HG02588 (cell line): ENCODE results near the gene CTDNEP1.

ENCODE experiments used
- ATAC-seq: cut with Tn5 transposase; IDR thresholded peaks from one replicate; pipeline ENCODE4 v1.9.1; 2021; ENCODE audit warnings: mild to moderate bottlenecking, moderate library complexity; ENCODE audit not compliant: unreplicated experiment

Gene CTDNEP1

DNA sequence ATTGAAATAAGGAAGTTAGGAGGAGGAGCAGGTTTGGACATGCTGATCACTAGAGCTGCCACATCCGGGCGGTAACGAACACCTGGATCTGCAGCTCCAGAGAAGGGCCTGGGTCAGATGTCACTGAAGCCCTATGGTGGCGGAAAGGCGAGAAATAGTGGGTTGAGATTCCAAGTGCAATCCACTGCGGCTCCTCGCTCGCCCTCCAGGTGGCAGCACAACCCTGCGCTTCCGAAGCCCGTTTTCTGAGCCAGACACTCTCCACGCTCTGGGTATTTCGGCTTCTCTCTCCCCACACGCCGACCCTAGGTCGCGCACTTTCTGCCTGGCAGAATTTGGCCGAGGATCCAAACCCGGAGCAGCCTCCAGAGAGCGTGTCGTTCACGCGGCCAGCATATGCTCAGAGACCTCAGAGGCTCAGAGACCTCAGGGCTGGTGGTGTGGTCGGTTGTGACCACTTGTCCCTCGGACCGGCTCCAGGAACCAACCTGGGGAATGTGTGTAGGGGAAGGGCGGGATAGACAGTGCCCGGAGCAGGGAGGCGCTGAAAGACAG, 29.1 kb upstream of the CTDNEP1 start:
- peak; percentile 49 for ATAC-seq

DNA sequence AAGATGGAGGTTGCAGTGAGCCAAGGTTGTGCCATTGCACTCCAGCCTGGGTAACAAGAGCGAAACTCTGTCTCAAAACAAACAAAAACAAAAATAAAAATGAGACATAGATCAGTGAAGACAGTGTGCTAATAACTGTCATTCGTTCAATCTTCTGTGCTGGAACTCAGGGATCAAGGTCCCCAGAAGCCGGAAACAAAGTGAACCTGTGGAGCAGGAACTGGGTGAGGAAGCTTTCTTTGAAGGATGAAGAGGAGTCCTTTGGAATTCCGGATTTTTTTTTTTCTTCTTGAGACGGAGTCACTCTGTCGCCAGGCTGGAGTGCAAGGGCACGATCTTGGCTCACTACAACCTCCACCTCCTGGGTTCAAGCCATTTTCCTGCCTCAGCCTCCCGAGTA, 27.9 kb upstream of the CTDNEP1 start:
- no peak for ATAC-seq

DNA sequence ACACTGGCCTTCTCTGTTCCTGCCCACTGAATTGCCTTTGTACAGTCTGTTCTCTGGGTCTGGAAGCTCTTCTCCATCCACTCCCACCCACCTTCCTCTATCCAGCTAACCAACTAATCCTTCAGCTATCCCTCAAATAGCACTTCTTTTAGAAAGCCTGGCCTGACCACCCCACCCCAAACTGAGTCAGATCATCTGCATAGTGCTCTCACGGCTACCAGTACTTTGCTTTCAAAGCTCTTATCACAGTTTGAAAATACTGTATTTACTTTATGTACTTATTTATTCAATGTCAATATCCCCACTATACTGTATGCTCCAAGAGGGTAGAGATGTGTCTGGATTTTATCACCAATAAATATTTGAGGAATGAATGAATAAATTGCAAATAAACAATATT, 15.2 kb upstream of the CTDNEP1 start:
- no peak for ATAC-seq

DNA sequence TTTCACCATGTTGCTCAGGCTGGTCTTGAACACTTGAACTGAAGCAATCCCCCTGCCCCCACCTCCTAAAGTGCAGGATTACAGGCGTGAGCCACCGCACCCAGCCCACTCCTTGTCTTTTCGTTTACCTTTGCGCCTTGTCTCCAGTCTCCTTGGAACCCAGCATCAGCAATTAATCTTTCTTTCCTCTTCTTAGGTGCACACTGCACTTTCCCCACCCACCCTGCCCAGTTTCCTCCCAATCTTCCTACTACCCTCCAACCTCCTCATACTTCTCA, 12.2 kb upstream of the CTDNEP1 start:
- no peak for ATAC-seq

DNA sequence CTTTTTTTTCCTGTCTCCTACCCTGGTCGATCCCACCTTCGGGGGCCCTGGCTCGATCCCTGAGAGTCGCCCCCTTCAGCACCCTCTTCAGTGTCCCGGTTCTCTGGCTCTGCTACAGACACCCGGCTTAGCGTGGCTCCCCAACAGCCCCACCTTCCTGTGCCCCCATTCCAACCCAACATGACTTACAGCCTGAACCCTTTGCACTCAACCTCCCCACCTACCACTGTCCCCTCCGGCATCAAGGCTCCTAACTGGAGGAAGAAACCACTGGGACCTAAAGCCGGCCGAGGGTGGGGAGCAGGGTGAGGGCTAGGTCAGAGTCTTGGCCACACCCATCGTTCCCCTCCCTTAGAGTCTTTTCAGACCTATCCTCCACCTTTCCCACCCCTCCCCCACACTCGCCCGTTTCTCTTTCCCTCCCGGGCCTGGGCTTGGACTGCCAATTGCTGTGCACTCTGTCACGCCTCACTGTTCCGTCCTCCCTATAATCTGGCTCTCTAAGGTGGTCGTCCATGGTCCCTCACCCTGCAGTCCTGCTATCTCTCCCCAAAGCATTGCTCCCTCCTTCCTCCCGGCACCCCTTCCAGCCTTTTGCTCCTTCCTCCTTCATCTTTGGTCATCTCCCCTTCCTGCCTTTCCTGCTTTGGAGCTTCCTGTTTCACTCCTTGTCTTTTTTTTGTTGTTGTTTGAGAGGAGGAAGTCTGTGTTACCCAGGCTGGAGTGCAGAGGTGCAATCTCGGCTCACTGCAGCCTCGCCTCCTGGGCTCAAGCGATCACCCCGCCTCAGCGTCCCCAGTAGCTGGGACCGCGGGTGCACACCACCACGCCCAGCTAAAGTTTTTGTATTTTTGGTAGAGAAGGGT, 11.6 kb upstream of the CTDNEP1 start:
- no peak for ATAC-seq

DNA sequence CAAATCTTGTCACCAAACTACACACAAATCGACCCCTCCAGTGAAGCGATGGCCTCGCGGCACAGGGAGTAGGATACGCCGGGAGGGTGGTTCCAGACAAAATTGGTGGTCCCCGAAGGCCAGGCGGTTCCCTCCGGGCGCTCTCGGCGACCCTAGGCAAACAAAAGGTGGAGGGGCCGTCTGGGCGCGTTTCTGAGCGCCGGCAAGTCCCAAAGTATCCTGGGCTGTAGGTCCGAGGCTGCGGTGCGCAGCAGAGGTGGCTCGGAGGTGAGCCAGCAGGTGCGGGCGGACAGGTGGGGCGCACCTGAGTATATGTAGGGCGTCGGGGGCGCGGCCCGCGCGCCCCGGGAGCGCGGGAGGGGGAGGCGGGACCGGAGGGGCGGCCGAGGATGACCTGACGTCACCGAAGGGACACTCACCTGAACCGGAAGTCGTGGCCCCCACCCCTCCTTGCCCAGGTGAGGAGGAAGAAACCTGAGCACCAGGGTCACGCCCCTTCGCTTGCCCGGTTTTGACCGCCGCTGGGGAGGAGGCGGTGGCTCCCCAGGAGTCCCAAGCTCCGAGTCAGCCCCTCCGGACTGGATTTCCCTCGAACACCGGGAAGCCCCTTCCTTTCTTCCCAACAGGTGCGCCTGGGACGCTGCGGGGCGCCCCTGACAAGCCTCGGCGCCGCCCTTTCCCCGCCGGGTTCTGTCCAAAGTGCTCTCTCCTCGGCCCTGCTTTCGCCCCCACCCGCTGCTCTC, 10.8 kb upstream of the CTDNEP1 start, which contains the start of gene CLDN7:
Gene CLDN7, minus strand, starts transcription at position 287 of the 743 bp plus-strand sequence. CDS start 435 bp downstream, outside the sequence.
- no peak for ATAC-seq

DNA sequence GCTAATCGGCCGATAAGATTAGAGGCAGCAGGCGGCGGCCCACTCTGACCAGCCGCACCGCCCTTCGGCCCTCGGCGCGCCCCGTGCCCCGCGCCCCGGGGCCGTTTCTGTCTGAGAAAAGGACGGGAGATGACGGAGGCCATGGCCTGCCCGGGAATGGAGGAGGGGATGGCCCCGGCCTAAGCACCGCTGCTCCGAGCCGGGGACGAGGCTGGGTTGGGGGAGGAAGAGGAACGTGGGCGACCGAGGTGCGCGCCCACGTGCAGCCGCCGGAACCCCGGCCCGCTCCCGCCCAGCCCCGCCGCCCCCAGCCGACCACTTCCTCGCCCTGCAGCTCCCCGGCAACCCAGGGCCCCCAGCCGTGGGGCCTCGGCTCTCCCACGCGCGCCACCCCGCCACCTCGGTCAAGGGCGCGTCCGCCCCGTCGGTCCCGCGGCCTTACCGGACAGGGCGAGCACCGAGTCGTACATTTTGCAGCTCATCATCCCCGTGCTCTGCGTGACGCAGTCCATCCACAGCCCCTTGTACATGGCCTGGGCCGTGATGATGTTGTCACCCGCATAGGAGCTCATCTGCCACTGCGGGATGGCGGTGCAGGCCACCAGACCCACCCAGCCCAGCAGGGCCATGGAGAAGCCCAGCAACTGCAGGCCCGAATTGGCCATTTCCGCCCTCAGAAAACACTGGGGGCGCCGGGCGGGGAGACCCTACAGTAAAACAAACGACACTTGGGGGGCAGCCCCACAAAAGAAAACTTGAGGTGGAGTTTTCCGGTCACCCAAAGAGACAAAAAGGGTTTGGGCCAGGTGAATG, 10.1 kb upstream of the CTDNEP1 start:
- ATAC-seq: no peak

DNA sequence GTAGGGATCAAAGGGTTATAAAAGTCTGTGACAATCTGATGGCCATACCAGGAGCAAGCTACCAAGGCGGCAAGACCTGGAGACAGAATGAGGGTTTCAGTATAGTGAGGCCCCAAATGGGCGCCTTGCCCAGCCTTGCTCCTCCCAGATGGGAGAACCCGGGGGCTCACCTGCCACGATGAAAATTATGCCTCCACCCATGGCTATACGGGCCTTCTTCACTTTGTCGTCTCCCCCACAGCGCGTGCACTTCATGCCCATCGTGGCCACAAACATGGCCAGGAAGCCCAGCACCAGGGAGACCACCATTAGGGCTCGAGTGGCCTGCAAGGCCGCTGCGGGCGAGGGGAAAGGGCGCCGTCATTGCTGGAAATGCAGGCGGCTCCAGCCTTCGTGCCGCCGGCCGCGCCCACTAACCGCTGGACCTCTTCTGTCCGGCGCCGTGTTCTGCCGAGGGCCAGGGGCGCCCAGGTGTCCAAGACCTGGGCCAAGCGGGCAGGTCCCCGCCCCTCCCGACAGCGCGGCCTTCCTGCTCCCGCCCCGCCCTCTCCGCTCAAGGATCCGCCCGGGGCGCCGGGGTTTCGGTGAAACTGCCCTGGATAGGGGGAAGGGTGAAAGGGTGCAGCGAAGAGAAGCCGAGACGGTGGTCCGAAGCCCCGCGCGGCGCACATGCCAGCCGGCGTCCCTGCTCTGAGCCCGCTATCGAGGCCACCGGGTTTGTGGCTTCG, 9.3 kb upstream of the CTDNEP1 start:
- ATAC-seq: no peak

DNA sequence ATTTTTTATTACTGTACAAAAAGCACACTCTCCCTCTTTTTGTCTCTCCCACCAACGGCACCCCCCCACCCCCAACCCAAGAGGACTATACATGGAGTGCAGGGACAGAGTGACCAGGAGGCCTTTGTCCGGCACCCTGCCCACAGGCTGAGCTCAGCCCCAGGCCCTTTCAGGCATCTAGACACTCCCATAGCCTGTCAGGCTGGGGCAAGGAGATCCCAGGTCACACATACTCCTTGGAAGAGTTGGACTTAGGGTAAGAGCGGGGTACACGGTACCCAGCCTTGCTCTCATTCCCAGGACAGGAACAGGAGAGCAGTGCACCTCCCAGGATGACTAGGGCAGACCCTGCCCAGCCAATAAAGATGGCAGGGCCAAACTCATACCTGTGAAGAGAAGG, 8.6 kb upstream of the CTDNEP1 start:
- no peak for ATAC-seq

DNA sequence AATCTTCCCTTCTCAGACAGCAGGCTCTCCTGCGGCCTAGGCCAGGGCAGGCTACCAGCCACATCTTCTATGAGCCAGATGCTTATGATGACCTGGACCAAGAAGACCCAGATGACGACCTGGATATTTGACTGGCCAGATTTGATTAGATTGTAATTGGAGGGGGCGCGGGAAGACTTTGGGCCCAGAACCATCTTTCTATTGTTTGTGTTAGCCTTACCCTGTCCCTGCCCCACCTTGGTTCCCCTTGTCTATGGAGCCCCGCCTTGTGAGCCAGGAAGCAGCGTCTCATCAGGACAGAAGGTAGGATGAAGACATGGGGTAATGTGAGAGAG, 8.0 kb upstream of the CTDNEP1 start:
- no peak for ATAC-seq

DNA sequence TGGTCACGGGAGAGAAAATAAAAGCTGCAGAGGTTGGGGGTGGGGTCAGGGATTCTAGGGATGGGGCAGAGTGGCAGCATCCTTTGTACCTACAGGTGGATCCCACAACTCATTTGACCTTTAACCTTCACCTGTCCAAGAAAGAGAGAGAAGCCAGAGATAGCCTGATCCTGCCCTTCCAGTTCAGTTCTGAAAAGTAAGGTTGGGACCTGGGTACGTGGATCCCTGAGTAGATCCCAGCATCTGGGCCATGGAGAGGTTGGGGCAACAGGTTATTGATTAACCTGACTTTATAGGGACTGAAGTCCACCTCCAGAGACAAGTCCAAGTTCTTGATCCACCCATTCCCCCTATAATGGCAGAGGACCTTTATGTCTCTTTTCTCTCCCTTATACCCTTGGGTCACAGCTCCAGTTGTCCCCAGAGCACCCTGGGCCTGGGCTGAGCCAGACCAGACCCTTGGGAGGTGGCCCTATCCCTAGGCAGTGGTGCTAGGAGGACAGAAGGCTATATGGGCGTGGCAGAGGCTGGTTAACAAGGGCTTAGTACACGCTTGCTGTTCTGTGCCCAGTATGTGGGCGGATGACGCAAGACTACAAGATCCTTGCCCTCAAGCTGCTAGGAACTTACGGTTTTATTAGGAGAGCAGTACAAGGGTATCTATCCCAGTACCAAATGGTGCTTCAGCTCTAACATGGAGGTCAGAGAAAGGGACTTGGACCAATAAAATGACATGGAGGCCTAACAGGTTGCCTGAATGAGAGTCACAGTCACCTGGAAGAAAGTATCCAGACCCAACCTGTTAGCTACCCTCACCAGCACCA, 7.4 kb upstream of the CTDNEP1 start:
- no peak for ATAC-seq

DNA sequence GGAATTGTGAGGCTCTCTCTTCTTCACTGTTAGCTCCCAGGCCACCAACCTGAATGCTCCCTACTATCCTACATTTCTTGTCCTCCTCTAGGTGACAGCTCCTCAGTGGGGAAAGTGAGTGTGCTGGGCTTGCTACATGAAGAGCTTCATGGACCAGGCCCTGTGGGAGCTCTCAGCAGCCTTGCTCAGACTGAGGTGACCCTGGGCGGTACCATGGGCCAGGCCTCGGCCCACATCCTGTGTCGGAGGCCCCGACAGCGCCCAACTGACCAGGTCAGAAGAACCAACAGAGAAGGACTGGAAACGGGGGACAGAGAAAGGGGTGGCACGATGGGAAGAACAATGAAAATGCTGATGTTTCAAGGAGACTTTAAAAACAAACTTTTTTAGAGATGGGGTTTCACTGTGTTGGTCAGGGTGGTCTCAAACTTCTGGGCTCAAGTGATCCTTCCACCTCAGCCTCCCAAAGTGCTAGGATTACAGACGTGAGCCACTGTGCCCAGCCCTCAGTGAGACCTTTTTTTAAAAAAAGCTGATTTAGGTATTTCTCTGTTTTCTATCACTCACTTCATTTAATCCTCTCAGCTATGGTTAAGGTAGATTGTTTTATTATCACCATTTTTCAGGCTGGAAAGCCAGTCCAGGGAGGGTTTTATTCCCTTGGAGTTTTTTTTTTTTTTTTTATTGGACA, 5.4 kb upstream of the CTDNEP1 start:
- no peak for ATAC-seq

DNA sequence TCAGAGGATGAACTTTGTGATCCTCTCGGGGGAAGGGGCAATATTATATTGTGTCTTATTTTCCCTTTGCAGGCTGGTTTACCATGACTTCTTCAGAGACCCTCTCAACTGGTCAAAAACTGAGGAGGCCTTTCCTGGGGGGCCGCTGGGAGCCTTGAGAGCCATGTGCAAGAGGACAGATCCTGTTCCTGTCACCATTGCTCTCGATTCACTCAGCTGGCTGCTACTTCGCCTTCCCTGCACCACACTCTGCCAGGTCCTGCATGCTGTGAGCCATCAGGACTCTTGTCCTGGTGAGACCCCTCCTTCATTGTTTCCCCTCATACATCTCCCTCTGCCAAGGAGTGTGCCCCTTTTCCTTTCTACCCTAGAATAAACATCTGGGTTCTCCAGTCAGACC, 3.0 kb upstream of the CTDNEP1 start:
- ATAC-seq: no peak

DNA sequence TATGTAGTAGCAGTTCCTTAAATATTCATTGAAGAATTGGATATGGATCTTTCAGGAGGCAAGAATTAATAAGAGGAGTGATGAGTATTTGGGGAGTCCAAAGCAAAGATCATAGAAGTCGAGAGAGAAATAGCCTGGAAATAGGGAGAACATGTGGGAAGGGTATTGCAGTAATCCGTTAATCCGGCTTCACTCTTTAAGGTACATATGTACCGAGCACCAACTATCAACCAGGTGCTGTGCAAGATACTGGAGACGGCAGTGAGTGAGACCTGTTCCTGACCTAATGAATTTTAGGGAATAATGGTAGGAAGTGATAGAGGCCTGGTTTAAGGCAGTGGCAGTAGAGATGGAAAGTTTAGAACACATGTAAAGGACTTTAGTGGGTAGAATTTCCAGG, 1.5 kb upstream of the CTDNEP1 start:
- ATAC-seq: no peak

DNA sequence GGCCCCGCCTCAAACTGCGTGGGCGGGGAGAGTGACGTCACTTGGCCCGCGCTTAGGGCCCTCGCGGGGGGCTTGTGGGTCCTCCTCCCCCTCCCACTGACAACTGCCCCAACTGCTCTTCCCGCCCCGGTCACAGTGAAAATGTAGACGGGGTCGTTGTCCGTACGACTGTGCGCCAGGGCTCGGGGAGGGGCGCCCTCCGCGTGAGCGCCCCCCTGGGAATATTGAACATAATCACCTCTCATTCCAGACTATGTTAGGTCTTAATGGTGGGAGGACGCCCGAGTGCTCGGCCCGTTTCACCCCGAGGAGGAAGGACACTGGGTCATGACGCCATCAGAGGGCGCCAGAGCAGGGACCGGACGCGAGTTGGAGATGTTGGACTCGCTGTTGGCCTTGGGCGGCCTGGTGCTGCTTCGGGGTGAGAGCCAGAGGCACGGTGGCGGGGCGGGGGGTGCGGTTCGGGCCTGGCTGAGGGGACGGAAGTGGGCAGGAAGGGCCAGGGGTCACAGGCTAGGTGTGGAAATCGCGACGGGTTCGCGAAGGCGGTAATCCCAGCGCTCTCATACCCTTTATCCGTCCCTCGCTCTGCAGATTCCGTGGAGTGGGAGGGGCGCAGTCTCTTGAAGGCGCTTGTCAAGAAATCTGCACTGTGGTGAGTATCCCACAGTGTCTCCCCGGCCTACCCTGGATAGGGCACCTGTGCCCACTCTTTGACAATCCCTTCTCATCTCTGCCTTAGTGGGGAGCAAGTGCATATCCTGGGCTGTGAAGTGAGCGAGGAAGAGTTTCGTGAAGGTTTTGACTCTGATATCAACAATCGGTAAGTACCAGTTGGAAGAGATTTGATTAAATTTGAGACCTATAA, 876 bp upstream of the CTDNEP1 start, which contains the start of gene ELP5:
Gene ELP5, plus strand, starts transcription at position 40 of the 868 bp plus-strand sequence. Its CDS starts 336 bp downstream, at position 376.
- peak; percentile 43 for ATAC-seq

DNA sequence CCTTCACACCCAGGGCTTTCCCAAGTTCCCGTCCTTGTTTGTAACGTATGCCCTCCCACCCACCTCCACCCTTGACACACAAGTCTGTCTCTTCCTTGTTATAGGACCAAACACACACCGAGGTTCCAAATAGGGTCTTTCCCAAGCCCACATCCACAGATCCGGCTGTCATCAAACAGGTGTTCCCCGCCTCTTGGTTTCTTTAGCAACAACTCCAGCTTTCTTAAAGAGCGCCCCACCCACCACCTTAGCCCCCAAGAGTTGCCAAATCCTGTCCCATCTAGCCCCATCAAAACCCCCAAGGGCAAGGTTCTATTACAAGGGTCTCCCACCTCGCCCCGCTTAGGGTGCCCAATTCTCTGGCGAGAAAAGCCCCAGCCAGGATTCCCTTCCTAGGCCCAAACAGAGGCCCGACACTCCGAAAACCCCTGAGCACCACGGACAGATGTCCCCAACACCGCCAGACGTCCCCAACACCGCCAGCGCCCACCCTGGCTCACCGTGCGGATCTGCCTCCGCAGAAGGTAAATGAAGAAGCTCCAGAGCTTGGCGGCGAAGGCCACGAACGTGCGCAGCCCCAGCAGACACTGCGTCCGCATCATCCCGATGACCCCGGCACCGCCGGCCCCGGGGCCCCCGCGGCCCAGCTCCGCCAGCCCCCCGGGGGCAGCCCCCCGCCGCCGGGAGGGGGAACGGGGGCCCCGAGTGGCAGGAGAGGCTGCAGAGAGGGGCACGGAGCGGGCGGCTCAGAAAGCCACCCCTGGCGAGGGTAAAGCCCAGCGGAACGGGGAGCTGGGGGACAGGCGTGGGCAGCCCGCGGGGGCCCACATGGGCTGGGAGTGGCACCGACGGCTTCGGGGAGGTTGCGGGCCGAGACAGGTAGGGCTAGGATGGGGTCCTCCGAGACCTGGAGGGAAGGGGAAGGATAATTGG, 573 bp downstream of the CTDNEP1 start:
- peak; percentile 2 for ATAC-seq

DNA sequence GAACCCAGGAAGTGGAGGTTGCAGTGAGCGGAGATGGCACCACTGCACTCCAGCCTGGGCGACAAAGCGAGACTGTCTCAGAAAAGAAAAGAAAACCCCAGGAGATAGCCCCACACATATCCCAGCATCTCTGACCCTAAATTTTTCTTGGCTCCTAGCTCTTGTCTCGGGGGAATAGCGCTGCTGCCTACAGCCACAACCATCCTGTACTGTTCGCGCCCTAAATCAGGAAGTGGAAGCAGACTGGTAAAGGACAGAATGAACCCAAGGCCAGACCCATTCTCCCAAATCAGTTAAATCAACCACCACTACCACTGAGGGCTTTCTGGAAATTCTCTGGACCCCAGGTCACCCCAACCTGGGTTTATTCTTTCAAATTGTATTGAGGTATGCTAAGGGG, 1.7 kb downstream of the CTDNEP1 start:
- no peak for ATAC-seq
